A673 (cell line): ENCODE data around the gene RAB3A.

Source experiments
- CTCF ChIP-seq: fragments of 300-800, 200-600 bp; sonication (generic); conservative IDR thresholded peaks from 2 replicates; pipeline ENCODE4 v1.5.1; 2017; ENCODE audit warnings: low read depth, mild to moderate bottlenecking, antibody characterized with exemption, low read length, moderate library complexity, mixed read lengths
- EZH2 ChIP-seq: fragments of 200-600 bp; sonication (generic); IDR thresholded peaks from 2 replicates; pipeline ENCODE4 v1.6.1; 2017; ENCODE audit warnings: borderline replicate concordance, low read depth, mild to moderate bottlenecking, mixed read lengths, antibody characterized with exemption, low read length; ENCODE audit not compliant: poor library complexity, severe bottlenecking

- TF ChIP-seq CTCF (peak; percentile 48; the same call in 1 of the 2 replicates), EZH2 (no peak)
Measured at GRCh38 chr19:18152817-18153555, 50.9 kb downstream of the RAB3A start, which contains the start of gene PIK3R2.
